WTC11 (cell line): ENCODE data around the gene SVEP1.

ENCODE experiments used
- ATF6 ChIP-seq: sonication (generic); formaldehyde crosslinking; IDR thresholded peaks from 2 replicates; pipeline ENCODE4 v1.8.1; 2023; ENCODE audit warnings: mild to moderate bottlenecking, missing genetic modification reagents
- CREB1 ChIP-seq: sonication (generic); formaldehyde crosslinking; IDR thresholded peaks from 2 replicates; pipeline ENCODE4 v1.8.0; 2023; ENCODE audit warnings: mild to moderate bottlenecking, missing genetic modification reagents
- CREM ChIP-seq: sonication (generic); formaldehyde crosslinking; IDR thresholded peaks from 2 replicates; pipeline ENCODE4 v1.8.1; 2022; ENCODE audit warnings: mild to moderate bottlenecking, missing genetic modification reagents, moderate library complexity
- CTCF ChIP-seq: fragments of 200-600 bp; IDR thresholded peaks from 2 replicates; pipeline ENCODE4 v1.8.0; 2022; ENCODE audit warnings: antibody characterized with exemption
- E2F1 ChIP-seq: sonication (generic); formaldehyde crosslinking; IDR thresholded peaks from 2 replicates; pipeline ENCODE4 v1.8.0; 2022; ENCODE audit warnings: mild to moderate bottlenecking, missing genetic modification reagents
- ESRRA ChIP-seq: sonication (generic); formaldehyde crosslinking; IDR thresholded peaks from 2 replicates; pipeline ENCODE4 v1.8.1; 2022; ENCODE audit warnings: mild to moderate bottlenecking, missing genetic modification reagents, borderline replicate concordance
- GABPB1 ChIP-seq: sonication (generic); formaldehyde crosslinking; IDR thresholded peaks from 2 replicates; pipeline ENCODE4 v1.8.1; 2023; ENCODE audit warnings: mild to moderate bottlenecking, missing genetic modification reagents
- JUN ChIP-seq: sonication (generic); formaldehyde crosslinking; IDR thresholded peaks from 2 replicates; pipeline ENCODE4 v1.8.0; 2023; ENCODE audit warnings: mild to moderate bottlenecking, missing genetic modification reagents
- MAX ChIP-seq: sonication (generic); formaldehyde crosslinking; IDR thresholded peaks from 2 replicates; pipeline ENCODE4 v1.8.0; 2022; ENCODE audit warnings: mild to moderate bottlenecking, missing genetic modification reagents
- STAT6 ChIP-seq: sonication (generic); formaldehyde crosslinking; conservative IDR thresholded peaks from 2 replicates; pipeline ENCODE4 v1.8.1; 2023; ENCODE audit warnings: mild to moderate bottlenecking, low read depth, missing genetic modification reagents, moderate library complexity
- TCF7 ChIP-seq: sonication (generic); formaldehyde crosslinking; IDR thresholded peaks from 2 replicates; pipeline ENCODE4 v1.8.0; 2022; ENCODE audit warnings: mild to moderate bottlenecking, low read depth, missing genetic modification reagents, moderate library complexity
- ZBTB21 ChIP-seq: sonication (generic); formaldehyde crosslinking; IDR thresholded peaks from 2 replicates; pipeline ENCODE4 v1.8.1; 2023; ENCODE audit warnings: mild to moderate bottlenecking, missing genetic modification reagents, borderline replicate concordance

GRCh38 chr9:110371411-110372007 is 208.0 kb downstream of the SVEP1 start:
- no peak for TF ChIP-seq CTCF
- no peak for TF ChIP-seq ESRRA
- no peak for TF ChIP-seq ZBTB21 (CRISPR knock-in tag)
- no peak for TF ChIP-seq E2F1 (CRISPR knock-in tag)
- TF ChIP-seq JUN (CRISPR knock-in tag): no peak
- TF ChIP-seq STAT6 (CRISPR knock-in tag): no peak
- no peak for TF ChIP-seq GABPB1
- no peak for TF ChIP-seq ATF6 (CRISPR knock-in tag)
- no peak for TF ChIP-seq MAX (CRISPR knock-in tag)
- TF ChIP-seq CREB1: no peak
- no peak for TF ChIP-seq CREM
- TF ChIP-seq TCF7: no peak
